Ovary (tissue), 1 donor: ENCODE data around the gene CCDC63.

Experiments
- EP300 ChIP-seq: sonication (generic); formaldehyde crosslinking; IDR thresholded peaks from one replicate; pipeline ENCODE4 v1.6.1; 2017; ENCODE audit warnings: antibody characterized with exemption
- POLR2A ChIP-seq: fragments of 450-650 bp; IDR thresholded peaks from one replicate; pipeline ENCODE4 v1.6.1; 2017; ENCODE audit warnings: antibody characterized with exemption, mild to moderate bottlenecking, moderate library complexity

- TF ChIP-seq POLR2A (no peak), EP300 (no peak)
These were observed at the start of gene CCDC63 for GRCh38 chr12:110846615-110847566.
